PC-9 (cell line): ENCODE data around the gene CD300LB.

Experiments used
- CTCF ChIP-seq: fragments of 200-600 bp; sonication (generic); conservative IDR thresholded peaks from 2 replicates; pipeline ENCODE4 v1.6.1; 2017; ENCODE audit warnings: mixed run types, antibody characterized with exemption, mild to moderate bottlenecking, moderate library complexity
- EZH2 ChIP-seq: fragments of 200-600 bp; sonication (generic); IDR thresholded peaks from 2 replicates; pipeline ENCODE4 v1.8.0; 2017; ENCODE audit warnings: antibody characterized with exemption, low read depth

GRCh38 chr17:74549343-74549742 lies 18.1 kb upstream of the CD300LB start:
- TF ChIP-seq CTCF (no peak), EZH2 (no peak)
